ENCODE results near the gene TTC12. TPM values are rescaled to one million over a fixed set of nuclear protein-coding genes. Genes with fewer than 3 reads are reported as not detected.

TTC12 gene
- total and polyA plus RNA-seq, 2 of the 4 experiments (the other 2 are of a cell fraction), result 10.0 to 14.7 TPM

DNA sequence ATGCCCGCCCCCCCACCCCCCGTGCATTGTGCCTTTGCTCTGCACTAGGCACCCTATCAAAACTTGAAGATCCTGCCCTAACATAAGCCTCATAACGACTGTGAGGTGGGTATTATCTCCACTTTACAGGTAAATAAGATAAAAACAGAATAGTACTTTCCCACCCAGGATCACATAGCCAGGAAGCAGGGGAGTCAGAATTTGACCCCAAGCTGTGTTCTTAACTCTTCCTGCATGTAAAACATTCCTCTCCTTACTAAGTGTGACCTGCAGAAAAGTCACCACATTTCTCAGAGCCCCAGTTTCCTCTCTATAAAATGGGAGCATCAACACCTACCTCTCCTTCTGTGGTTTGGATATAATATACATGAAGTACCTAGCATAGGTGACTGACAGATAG is 55.0 kb downstream of the TTC12 start:
- Histone ChIP-seq H2BK15ac (ENCODE audit: low read depth, low read length) (no peak overlapping the region), H3K4me3 (ENCODE audit: insufficient read depth, low read depth, low read length) (no peak overlapping the region), H3K9me3 (ENCODE audit: control insufficient read depth, insufficient read depth, low read length) (no peaks in the 10 kb centered on the region), H3K23ac (ENCODE audit: low read depth, low read length) (no peak overlapping the region), H2AFZ (replicated peaks; ENCODE audit: low read length, poor library complexity) (no peak overlapping the region), H3K56ac (ENCODE audit: extremely low read depth, insufficient read depth, low read length) (no peak overlapping the region), H2AK5ac (ENCODE audit: low read depth, low read length) (no peak overlapping the region), H3K18ac (ENCODE audit: low read depth, low read length) (no peak overlapping the region), H2BK5ac (ENCODE audit: low read depth, low read length, poor library complexity, severe bottlenecking) (no peak overlapping the region), H4K8ac (ENCODE audit: low read depth in 2 of 2, low read length in 2 of 2) (no peak overlapping the region), H3K9me1 (ENCODE audit: insufficient read depth, low read length) (0 out of 2 replicates have a peak, but pooled peaks cover 4% of the 10 kb centered on the region), H3K4me2 (ENCODE audit: low read depth, low read length) (no peak overlapping the region), H3K27ac (ENCODE audit: insufficient read depth, low read length) (no peak overlapping the region), H2BK120ac (ENCODE audit: low read depth, low read length) (no peak overlapping the region), H4K20me1 (ENCODE audit: insufficient read depth, low read length) (no peaks in the 10 kb centered on the region), H3K27me3 (ENCODE audit: control insufficient read depth, insufficient read depth, low read length) (no peaks in the 10 kb centered on the region), H3K36me3 (ENCODE audit: control insufficient read depth, insufficient read depth, low read length) (peaks cover 7% of the 10 kb centered on the region; the same call in 1 of the 2 replicates), H3K79me1 (ENCODE audit: low read depth in 1 of 2, low read length in 2 of 2) (no peaks in the 10 kb centered on the region), H2BK20ac (ENCODE audit: low read depth, low read length) (no peak overlapping the region), H3K14ac (replicated peaks; ENCODE audit: low read depth, low read length) (no peak overlapping the region), H3K4me1 (ENCODE audit: control insufficient read depth, insufficient read depth, low read length) (no peaks in the 10 kb centered on the region), H4K91ac (ENCODE audit: insufficient read depth, low read depth, low read length) (no peak overlapping the region), H3K4ac (ENCODE audit: low read depth, low read length) (no peak overlapping the region), H4K5ac (ENCODE audit: low read depth, low read length) (no peak overlapping the region), H2AK9ac (replicated peaks; ENCODE audit: low read depth, low read length, poor library complexity) (no peak overlapping the region), H3K9ac (ENCODE audit: low read depth, low read length) (no peak overlapping the region)
- dilution Hi-C loops (cut with HindIII; ENCODE audit: low sequenced_read_pairs, unreplicated experiment) (no loop called here), intact Hi-C loops (cut with micrococcal nuclease) (no loop called here), in situ Hi-C loops (cut with MboI; ENCODE audit: low sequenced_read_pairs) (no loop called here)
- DNase-seq, result no peak
- no peak for ATAC-seq (ENCODE audit: low read depth)
- WGBS, 2 experiments (ENCODE audit: extremely low coverage in 2 of 2, insufficient read length in 1 of 2), result no CpG with 5 or more reads among the region's 3 CpGs
- no peak for TF ChIP-seq MAFK (IDR thresholded peaks at IDR 0.05; ENCODE audit: low read depth, low read length)
- no peak for TF ChIP-seq RAD21 (IDR thresholded peaks at IDR 0.05; ENCODE audit: low read length)
- no peak for TF ChIP-seq RCOR1 (IDR thresholded peaks at IDR 0.05; ENCODE audit: insufficient replicate concordance, low read length)
- no peak for TF ChIP-seq POLR2A (IDR thresholded peaks at IDR 0.05; ENCODE audit: low read depth, low read length)
- TF ChIP-seq SMC3 (IDR thresholded peaks at IDR 0.05; ENCODE audit: low read depth, low read length), result no peak
- no peak for TF ChIP-seq FOS (IDR thresholded peaks at IDR 0.05; ENCODE audit: low read depth, low read length)
- no peak for TF ChIP-seq USF2 (IDR thresholded peaks at IDR 0.05; ENCODE audit: low read depth, low read length)
- no peak for TF ChIP-seq BHLHE40 (IDR thresholded peaks at IDR 0.05; ENCODE audit: low read depth, low read length)
- TF ChIP-seq MXI1 (IDR thresholded peaks at IDR 0.05; ENCODE audit: borderline replicate concordance, low read depth, low read length), result no peak
- no peak for TF ChIP-seq RFX5 (IDR thresholded peaks at IDR 0.05; ENCODE audit: low read depth, low read length)
- TF ChIP-seq CHD1 (IDR thresholded peaks at IDR 0.05; ENCODE audit: low read depth, low read length), result no peak
- no peak for TF ChIP-seq NFE2L2 (IDR thresholded peaks at IDR 0.05; ENCODE audit: low read depth, low read length)
- TF ChIP-seq CEBPB (IDR thresholded peaks at IDR 0.05; ENCODE audit: low read depth, low read length), result no peak
- TF ChIP-seq MAZ (IDR thresholded peaks at IDR 0.05; ENCODE audit: borderline replicate concordance, low read depth, low read length), result no peak
- TF ChIP-seq CTCF (conservative IDR thresholded peaks at IDR 0.05; ENCODE audit: low read depth, low read length), result no peak
- TF ChIP-seq, protein P1, sequence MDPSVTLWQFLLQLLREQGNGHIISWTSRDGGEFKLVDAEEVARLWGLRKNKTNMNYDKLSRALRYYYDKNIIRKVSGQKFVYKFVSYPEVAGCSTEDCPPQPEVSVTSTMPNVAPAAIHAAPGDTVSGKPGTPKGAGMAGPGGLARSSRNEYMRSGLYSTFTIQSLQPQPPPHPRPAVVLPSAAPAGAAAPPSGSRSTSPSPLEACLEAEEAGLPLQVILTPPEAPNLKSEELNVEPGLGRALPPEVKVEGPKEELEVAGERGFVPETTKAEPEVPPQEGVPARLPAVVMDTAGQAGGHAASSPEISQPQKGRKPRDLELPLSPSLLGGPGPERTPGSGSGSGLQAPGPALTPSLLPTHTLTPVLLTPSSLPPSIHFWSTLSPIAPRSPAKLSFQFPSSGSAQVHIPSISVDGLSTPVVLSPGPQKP (IDR thresholded peaks at IDR 0.05; ENCODE audit: borderline replicate concordance, low read depth, low read length), result no peak
- no TSS peak for BruUV-seq (replicated peaks)
- ChIA-PET CTCF (no interaction called here), POLR2A (ENCODE audit: unreplicated experiment) (no interaction called here)

Data from IMR-90 (cell line).